GM23338 (cell line): ENCODE results near the gene PPIP5K1. TPM values are rescaled to one million over a fixed set of nuclear protein-coding genes. Genes with fewer than 3 reads are reported as not detected.
"Not testable (repeated sequence)": the region's sequence is repeated elsewhere in the genome, so short reads cannot be mapped to it uniquely, and the experiment has no call there.

Source experiments
- ATAC-seq: fragments of 200-7000 bp; cut with Tn5 transposase; 3 replicates; pipeline ENCODE4 v1.9.1; 2020
- DNase-seq: peaks from one replicate; pipeline ENCODE4 v3.0.0-alpha.2; 2015; ENCODE audit warnings: low spot score
- H2AFZ ChIP-seq: fragments of 200-600 bp; sonication (generic); 2 replicates; pipeline ENCODE4 v1.8.0; 2016; ENCODE audit warnings: antibody characterized with exemption, mild to moderate bottlenecking, moderate library complexity
- H3F3A ChIP-seq: fragments of 200-600 bp; sonication (generic); replicated peaks from 2 replicates; pipeline ENCODE4 v1.8.0; 2017; ENCODE audit warnings: antibody characterized with exemption, mixed run types, low read depth
- H3K27ac ChIP-seq: fragments of 200-600 bp; sonication (generic); 2 replicates; pipeline ENCODE4 v1.6.1; 2016; ENCODE audit warnings: low read depth
- H3K27me3 ChIP-seq: fragments of 200-600 bp; sonication (generic); 2 replicates; pipeline ENCODE4 v1.8.0; 2016; ENCODE audit warnings: mild to moderate bottlenecking, mixed run types, moderate library complexity; ENCODE audit not compliant: insufficient read depth
- H3K36me3 ChIP-seq: fragments of 200-600 bp; sonication (generic); 2 replicates; pipeline ENCODE4 v1.8.0; 2016; ENCODE audit warnings: mild to moderate bottlenecking; ENCODE audit not compliant: insufficient read depth
- H3K4me1 ChIP-seq: fragments of 200-600 bp; sonication (generic); 2 replicates; pipeline ENCODE4 v1.8.0; 2016; ENCODE audit warnings: mild to moderate bottlenecking, moderate library complexity; ENCODE audit not compliant: insufficient read depth
- H3K4me2 ChIP-seq: fragments of 200-600 bp; sonication (generic); 2 replicates; pipeline ENCODE4 v1.7.1; 2017; ENCODE audit warnings: mixed run types
- H3K4me3 ChIP-seq: fragments of 200-600 bp; sonication (generic); 2 replicates; pipeline ENCODE4 v1.6.1; 2016; ENCODE audit warnings: mixed run types
- H3K79me2 ChIP-seq: fragments of 200-600 bp; sonication (generic); replicated peaks from 2 replicates; pipeline ENCODE4 v1.8.0; 2017; ENCODE audit warnings: mild to moderate bottlenecking; ENCODE audit not compliant: insufficient read depth
- H3K9me2 ChIP-seq: fragments of 200-600 bp; sonication (generic); 2 replicates; pipeline ENCODE4 v1.8.0; 2017; ENCODE audit not compliant: insufficient read depth
- H4K20me1 ChIP-seq: fragments of 200-600 bp; sonication (generic); replicated peaks from 2 replicates; pipeline ENCODE4 v1.8.0; 2017; ENCODE audit warnings: mild to moderate bottlenecking; ENCODE audit not compliant: insufficient read depth
- H3K27ac Mint-ChIP-seq: 2 replicates; pipeline ENCODE4 v1.8.0; 2020; ENCODE audit warnings: inconsistent platforms, mild to moderate bottlenecking, moderate library complexity, mixed read lengths
- H3K27me3 Mint-ChIP-seq: 3 replicates; pipeline ENCODE4 v1.8.0; 2022; ENCODE audit warnings: low read depth, mild to moderate bottlenecking, moderate library complexity, mixed read lengths, inconsistent platforms; ENCODE audit not compliant: insufficient read depth, poor library complexity
- H3K36me3 Mint-ChIP-seq: 3 replicates; pipeline ENCODE4 v1.8.0; 2021; ENCODE audit warnings: low read depth, mild to moderate bottlenecking, inconsistent platforms, moderate library complexity, mixed read lengths
- H3K4me1 Mint-ChIP-seq: 3 replicates; pipeline ENCODE4 v1.8.0; 2020; ENCODE audit warnings: mild to moderate bottlenecking, inconsistent platforms, mixed read lengths
- H3K4me3 Mint-ChIP-seq: 3 replicates; pipeline ENCODE4 v1.8.0; 2021; ENCODE audit warnings: moderate library complexity, mild to moderate bottlenecking, inconsistent platforms, mixed read lengths
- H3K9me3 Mint-ChIP-seq: 3 replicates; pipeline ENCODE4 v1.8.0; 2020; ENCODE audit warnings: moderate library complexity, mild to moderate bottlenecking, inconsistent platforms, mixed read lengths
- EZH2 ChIP-seq: fragments of 200-600 bp; sonication (generic); IDR thresholded peaks from one replicate; pipeline ENCODE4 v1.8.0; 2017; ENCODE audit warnings: antibody characterized with exemption, mild to moderate bottlenecking, low read depth; ENCODE audit not compliant: unreplicated experiment
- long read RNA-seq: library from polyadenylated mRNA; unstranded; transcript quantifications from one replicate; pipeline ENCODE4 v2.0.0, GENCODE V29; 2020; ENCODE audit not compliant: unreplicated experiment
- polyA plus RNA-seq: library from polyadenylated mRNA; unstranded; fragments of >200 nt; fragmentation: Nextera tagmentation; extraction: Ambion mirVana; gene quantifications from 2 replicates; pipeline ENCODE4 v1.2.1, GENCODE V29; 2016
- total RNA-seq: library from RNA; depleted of rRNA; stranded (reverse); fragments of >200 nt; shearing (Covaris generic); gene quantifications from 2 replicates; pipeline ENCODE4 v1.2.3, GENCODE V29; 2014; rRNA removed

Gene PPIP5K1
- 21.7 and 23.5 TPM in 2 replicates for total RNA-seq
- 4.5 and 5.8 TPM in 2 replicates for polyA plus RNA-seq
- long read RNA-seq, partial matches to known transcripts, result 2 of 2 reads
- long read RNA-seq, other reads (novel, unspliced or antisense), result 0 of 2 reads

- not testable (repeated sequence) for H3K36me3 ChIP-seq, H3K4me3 Mint-ChIP-seq
Observed at GRCh38 chr15:43589778-43590466, at the start of gene PPIP5K1. PPIP5K1 (minus strand) TSS chr15:43590208; CDS start chr15:43584504, 5,704 bp downstream.

DNA sequence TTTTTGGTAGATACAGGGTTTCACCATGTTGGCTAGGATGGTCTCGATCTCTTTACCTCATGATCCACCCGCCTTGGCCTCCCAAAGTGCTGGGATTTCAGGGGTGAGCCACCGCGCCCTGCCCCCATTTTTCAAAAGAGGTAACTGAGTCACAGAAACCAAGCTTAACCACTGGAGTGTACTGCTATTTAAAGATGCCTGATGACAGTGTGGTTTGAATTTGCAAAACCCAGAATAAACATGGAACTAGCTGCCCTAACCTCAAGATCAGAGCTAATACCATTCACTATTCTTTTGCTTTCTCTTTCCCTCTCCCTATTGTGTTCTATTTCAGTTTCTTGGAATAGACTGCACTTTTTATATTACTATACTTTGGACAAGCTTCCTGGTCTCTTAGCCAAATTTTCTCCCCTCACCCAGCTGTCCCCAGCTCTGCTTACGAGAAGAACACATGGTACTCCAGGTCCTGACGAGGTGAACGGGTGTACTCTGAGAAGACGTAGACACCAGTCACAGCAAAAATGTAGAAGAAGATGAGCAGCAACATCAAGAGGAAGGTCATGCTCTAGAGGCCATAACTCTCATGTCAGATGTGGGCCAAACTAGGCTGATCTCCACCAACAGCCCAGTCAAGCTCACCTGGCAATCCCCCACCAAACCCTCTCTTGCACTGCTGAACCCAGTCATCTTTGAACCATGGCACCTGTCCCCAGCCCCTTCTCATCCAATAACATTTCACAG lies 48.6 kb upstream of the PPIP5K1 start:
- H3K27ac ChIP-seq, H3K4me2 ChIP-seq, H3K27ac Mint-ChIP-seq, H4K20me1 ChIP-seq, H3K27me3 ChIP-seq, H3K4me1 Mint-ChIP-seq, H3F3A ChIP-seq, H3K9me2 ChIP-seq, H3K4me3 ChIP-seq, ATAC-seq, H3K9me3 Mint-ChIP-seq, H3K36me3 Mint-ChIP-seq, H3K4me3 Mint-ChIP-seq, DNase-seq, H3K79me2 ChIP-seq, H3K4me1 ChIP-seq, H3K27me3 Mint-ChIP-seq, H3K36me3 ChIP-seq, H2AFZ ChIP-seq: not testable (repeated sequence)

More at GRCh38 chr15:43589778-43590466, at the start of gene PPIP5K1:
- not testable (repeated sequence) for H3K9me2 ChIP-seq, H3K27ac ChIP-seq, H2AFZ ChIP-seq, H3K36me3 Mint-ChIP-seq, H3K79me2 ChIP-seq, H3K27me3 ChIP-seq, H3K4me1 ChIP-seq, H3K27me3 Mint-ChIP-seq, H3K4me1 Mint-ChIP-seq, DNase-seq, H3K27ac Mint-ChIP-seq, H3K9me3 Mint-ChIP-seq, H3F3A ChIP-seq, H4K20me1 ChIP-seq, H3K4me2 ChIP-seq, H3K4me3 ChIP-seq
- peak; percentile 65 for ATAC-seq

DNA sequence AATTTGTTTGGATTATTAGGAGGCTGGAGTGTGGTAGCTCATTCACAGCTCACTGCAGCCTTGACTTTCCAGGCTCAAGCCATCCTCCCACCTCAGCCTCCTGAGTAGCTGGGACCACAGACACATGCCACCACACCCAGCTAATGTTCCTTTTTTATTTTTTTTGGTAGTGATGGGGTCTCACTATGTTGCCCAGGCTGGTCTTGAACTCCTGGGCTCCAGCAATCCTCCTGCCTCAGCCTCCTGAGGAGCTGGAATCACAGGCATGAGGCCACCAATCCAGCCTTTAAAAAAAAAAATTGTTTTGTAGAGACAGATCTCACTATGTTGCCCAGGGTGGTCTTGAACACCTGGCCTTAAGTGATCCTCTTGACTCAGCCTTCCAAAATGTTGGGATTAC lies 36.9 kb upstream of the PPIP5K1 start:
- H3K27ac Mint-ChIP-seq, H3K4me1 Mint-ChIP-seq, H3K4me2 ChIP-seq, H3F3A ChIP-seq, H3K4me1 ChIP-seq, H2AFZ ChIP-seq, H3K36me3 ChIP-seq, H3K4me3 Mint-ChIP-seq, H3K36me3 Mint-ChIP-seq, DNase-seq, H3K9me3 Mint-ChIP-seq, H4K20me1 ChIP-seq, H3K27me3 ChIP-seq, H3K79me2 ChIP-seq, H3K27me3 Mint-ChIP-seq, H3K4me3 ChIP-seq, ATAC-seq, H3K27ac ChIP-seq, H3K9me2 ChIP-seq: not testable (repeated sequence)

DNA sequence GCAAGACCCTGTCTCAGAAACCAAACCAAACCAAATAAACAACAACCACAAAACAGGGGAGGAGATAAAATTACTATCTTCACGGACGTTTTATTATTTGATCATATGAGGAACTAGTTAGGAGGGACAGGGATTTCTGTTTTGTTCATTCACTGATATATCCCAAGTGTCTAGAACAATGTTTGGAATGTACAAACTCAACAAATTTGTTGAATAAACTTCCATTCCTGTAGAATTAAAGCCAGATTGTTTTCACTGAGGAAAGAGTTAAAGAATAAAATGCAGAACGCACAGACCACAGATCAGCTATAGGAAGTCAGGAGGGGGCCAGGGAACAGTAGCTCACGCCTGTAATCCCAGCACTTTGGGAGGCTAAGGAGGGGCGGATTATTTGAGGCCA lies 35.1 kb upstream of the PPIP5K1 start:
- Mint-ChIP-seq H3K27me3 (peaks cover 2% of the 10 kb centered on the region), H3K27ac (no peak overlapping the region), H3K4me3 (no peak overlapping the region), H3K9me3 (no peaks in the 10 kb centered on the region), H3K36me3 (no peaks in the 10 kb centered on the region), H3K4me1 (no peaks in the 10 kb centered on the region)
- no peaks in the 10 kb centered on the region for H3K4me1 ChIP-seq
- ATAC-seq, result no peak
- no peak overlapping the region; the same call in 1 of the 2 replicates for H2AFZ ChIP-seq
- no peaks in the 10 kb centered on the region for H3K79me2 ChIP-seq
- no peak overlapping the region for H3K27ac ChIP-seq
- no peaks in the 10 kb centered on the region for H3K36me3 ChIP-seq
- no peaks in the 10 kb centered on the region for H3F3A ChIP-seq
- no peak for DNase-seq
- no peak overlapping the region for H3K4me2 ChIP-seq
- no peaks in the 10 kb centered on the region for H3K9me2 ChIP-seq
- no peaks in the 10 kb centered on the region for H4K20me1 ChIP-seq
- H3K27me3 ChIP-seq, result no peaks in the 10 kb centered on the region
- no peak for TF ChIP-seq EZH2
- H3K4me3 ChIP-seq, result no peak overlapping the region

GRCh38 chr15:43622068-43622799 lies 32.2 kb upstream of the PPIP5K1 start:
- H3K4me3 ChIP-seq, H3K9me3 Mint-ChIP-seq, H3K27ac ChIP-seq, H3K79me2 ChIP-seq, ATAC-seq, H3K27ac Mint-ChIP-seq, H3K36me3 ChIP-seq, H3K4me3 Mint-ChIP-seq, DNase-seq, H2AFZ ChIP-seq, H3K9me2 ChIP-seq, H3K4me1 Mint-ChIP-seq, H3K27me3 Mint-ChIP-seq, H3K27me3 ChIP-seq, H3K4me2 ChIP-seq, H3K36me3 Mint-ChIP-seq, H3F3A ChIP-seq, H4K20me1 ChIP-seq, H3K4me1 ChIP-seq: not testable (repeated sequence)

DNA sequence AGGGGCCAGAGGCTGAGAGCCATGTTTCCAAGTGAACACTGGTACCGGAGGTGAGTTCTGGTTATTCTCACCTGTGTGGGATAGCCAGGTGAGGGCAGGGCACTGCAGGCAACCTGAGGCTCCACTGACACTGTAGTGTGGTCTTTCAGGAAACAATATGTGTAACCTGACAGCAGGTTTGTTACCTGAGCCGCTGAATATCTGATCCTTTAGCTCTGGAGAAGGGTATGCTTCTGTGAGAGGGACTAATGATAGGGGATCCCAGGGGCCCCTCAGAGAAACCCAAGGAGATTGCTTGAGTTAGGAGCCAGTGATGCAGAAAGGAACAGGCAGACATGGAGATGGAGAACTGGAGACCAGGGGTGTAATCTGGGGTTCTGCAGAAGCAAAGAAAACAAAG lies 28.7 kb upstream of the PPIP5K1 start, which contains the start of gene STRC:
Gene STRC, minus strand, starts transcription at position 101 of the 400 bp plus-strand sequence. Its CDS starts 78 bp downstream, at position 23.
- peak; percentile 49 for ATAC-seq
- H3K4me3 Mint-ChIP-seq, H3K79me2 ChIP-seq, H4K20me1 ChIP-seq, H2AFZ ChIP-seq, H3K9me3 Mint-ChIP-seq, H3K36me3 Mint-ChIP-seq, H3K27me3 ChIP-seq, H3K9me2 ChIP-seq, H3K36me3 ChIP-seq, H3K27ac ChIP-seq, H3K27me3 Mint-ChIP-seq, H3K4me1 ChIP-seq, DNase-seq, H3F3A ChIP-seq, H3K4me1 Mint-ChIP-seq, H3K27ac Mint-ChIP-seq, H3K4me3 ChIP-seq, H3K4me2 ChIP-seq: not testable (repeated sequence)
